ENCODE measurements around the gene PRR5L. TPM values are rescaled to one million over a fixed set of nuclear protein-coding genes. Genes with fewer than 3 reads are reported as not detected.
A peak's percentile ranks its signal among the peaks of the same experiment; 100 is the strongest.

Gene PRR5L
- polyA plus RNA-seq, 1 donor (not counting 4 experiments of a cell fraction or from before 2014, with no cell fraction given): 20.1 TPM

DNA sequence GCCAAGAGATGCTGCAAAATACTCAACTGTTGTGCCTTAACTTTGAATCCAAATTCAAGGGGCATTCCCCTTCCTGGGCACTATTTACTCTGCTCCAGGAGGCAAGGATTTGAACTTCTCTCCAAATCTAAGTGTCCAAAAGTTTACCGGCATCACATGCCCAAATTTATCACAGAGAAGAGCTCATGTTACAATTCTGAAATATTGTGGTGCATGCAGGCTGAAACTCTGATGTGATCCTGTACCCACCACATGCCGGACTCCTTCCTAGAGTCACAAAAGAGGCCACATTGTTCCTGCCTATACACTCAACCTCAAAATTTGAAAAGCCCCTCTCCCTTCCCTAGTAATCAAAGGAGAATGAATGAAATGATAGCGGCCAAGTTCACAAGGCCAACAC is 212.7 kb downstream of the PRR5L start:
- FAIRE-seq: no peak
- peak overlapping the region; percentile 92 to 96 (median 95) for H3K4me3 ChIP-seq (ENCODE audit: control insufficient read depth in 2 of 3, extremely low read depth in 1 of 3, insufficient read depth in 2 of 3, low read depth in 1 of 3, low read length in 3 of 3)

DNA sequence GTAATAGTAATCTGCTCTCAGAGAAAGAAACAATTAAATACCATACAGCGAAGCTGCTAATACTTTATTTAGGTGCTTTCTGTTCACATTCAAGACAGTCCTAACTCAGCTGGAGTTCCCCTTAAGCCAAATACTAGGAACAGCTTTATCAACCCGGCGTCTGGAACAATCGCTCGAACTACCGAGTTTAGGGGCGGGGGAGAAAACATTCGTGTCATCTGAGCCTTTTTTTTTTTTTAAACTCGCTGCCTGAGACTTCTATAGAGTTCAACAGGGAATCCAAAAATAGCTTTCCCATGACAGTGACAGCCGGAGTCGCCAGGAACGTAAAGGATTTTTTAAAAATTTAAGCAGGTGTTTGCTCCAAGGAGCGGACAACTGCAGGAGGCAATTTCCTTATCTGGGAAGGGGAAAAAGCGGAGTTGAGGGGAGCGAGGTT is 213.1 kb downstream of the PRR5L start:
- Histone ChIP-seq H4K20me1 (ENCODE audit: control insufficient read depth, extremely low read depth, insufficient read depth, low read length) (no peaks in the 10 kb centered on the region), H3K9me1 (ENCODE audit: control insufficient read depth, extremely low read depth, insufficient read depth, low read length) (no peaks in the 10 kb centered on the region), H3K4me1 (ENCODE audit: control insufficient read depth, extremely low read depth, insufficient read depth, low read length) (peaks cover 15% of the 10 kb centered on the region), H3K27ac (ENCODE audit: control insufficient read depth, insufficient read depth, low read length) (peak overlapping the region; percentile 91), H3K4me2 (ENCODE audit: control insufficient read depth, extremely low read depth, insufficient read depth, low read depth, low read length) (peak overlapping the region; percentile 80), H3K27me3 (ENCODE audit: control insufficient read depth, extremely low read depth, insufficient read depth, low read length) (no peaks in the 10 kb centered on the region), H2AFZ (ENCODE audit: control insufficient read depth, low read length) (peak overlapping the region; percentile 99), H3K9ac (ENCODE audit: control insufficient read depth, extremely low read depth, insufficient read depth, low read length) (peak overlapping the region; percentile 95), H3K4me3 (ENCODE audit: control insufficient read depth in 2 of 3, extremely low read depth in 1 of 3, insufficient read depth in 2 of 3, low read depth in 1 of 3, low read length in 3 of 3) (peak overlapping the region; percentile 92 to 96 (median 95)), H3K9me3 (ENCODE audit: control insufficient read depth, low read depth, low read length) (no peaks in the 10 kb centered on the region), H3K79me2 (ENCODE audit: control insufficient read depth, insufficient read depth, low read length) (peaks cover 50% of the 10 kb centered on the region), H3K36me3 (ENCODE audit: control insufficient read depth in 2 of 2, extremely low read depth in 1 of 2, insufficient read depth in 2 of 2, low read length in 2 of 2) (no peaks in the 10 kb centered on the region)
- dilution Hi-C loops (cut with MboI; ENCODE audit: extremely low pct_ligation_motif_present, low sequenced_read_pairs): no loop called here
- TF ChIP-seq, protein P1, sequence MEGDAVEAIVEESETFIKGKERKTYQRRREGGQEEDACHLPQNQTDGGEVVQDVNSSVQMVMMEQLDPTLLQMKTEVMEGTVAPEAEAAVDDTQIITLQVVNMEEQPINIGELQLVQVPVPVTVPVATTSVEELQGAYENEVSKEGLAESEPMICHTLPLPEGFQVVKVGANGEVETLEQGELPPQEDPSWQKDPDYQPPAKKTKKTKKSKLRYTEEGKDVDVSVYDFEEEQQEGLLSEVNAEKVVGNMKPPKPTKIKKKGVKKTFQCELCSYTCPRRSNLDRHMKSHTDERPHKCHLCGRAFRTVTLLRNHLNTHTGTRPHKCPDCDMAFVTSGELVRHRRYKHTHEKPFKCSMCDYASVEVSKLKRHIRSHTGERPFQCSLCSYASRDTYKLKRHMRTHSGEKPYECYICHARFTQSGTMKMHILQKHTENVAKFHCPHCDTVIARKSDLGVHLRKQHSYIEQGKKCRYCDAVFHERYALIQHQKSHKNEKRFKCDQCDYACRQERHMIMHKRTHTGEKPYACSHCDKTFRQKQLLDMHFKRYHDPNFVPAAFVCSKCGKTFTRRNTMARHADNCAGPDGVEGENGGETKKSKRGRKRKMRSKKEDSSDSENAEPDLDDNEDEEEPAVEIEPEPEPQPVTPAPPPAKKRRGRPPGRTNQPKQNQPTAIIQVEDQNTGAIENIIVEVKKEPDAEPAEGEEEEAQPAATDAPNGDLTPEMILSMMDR (optimal IDR thresholded peaks at IDR 0.05 in 1 of 3, IDR thresholded peaks at IDR 0.05 in 1 of 3, conservative IDR thresholded peaks at IDR 0.05 in 1 of 3; ENCODE audit: extremely low read depth in 1 of 3, insufficient read depth in 2 of 3, low read length in 3 of 3): no peak
- no peak for TF ChIP-seq EZH2 (IDR thresholded peaks at IDR 0.05; ENCODE audit: low read length)
- DNase-seq (ENCODE audit: low read depth, low spot score): no peak
- no peak for FAIRE-seq

More for the DNA sequence above, 212.7 kb downstream of the PRR5L start:
- H3K27ac ChIP-seq (ENCODE audit: control insufficient read depth, insufficient read depth, low read length): peak overlapping the region; percentile 91
- DNase-seq (ENCODE audit: low read depth, low spot score): no peak
- dilution Hi-C loops (cut with MboI; ENCODE audit: extremely low pct_ligation_motif_present, low sequenced_read_pairs): no loop called here
- TF ChIP-seq, protein P1 (optimal IDR thresholded peaks at IDR 0.05 in 1 of 3, IDR thresholded peaks at IDR 0.05 in 1 of 3, conservative IDR thresholded peaks at IDR 0.05 in 1 of 3; ENCODE audit: extremely low read depth in 1 of 3, insufficient read depth in 2 of 3, low read length in 3 of 3): no peak
- no peak for TF ChIP-seq EZH2 (IDR thresholded peaks at IDR 0.05; ENCODE audit: low read length)
- H3K79me2 ChIP-seq (ENCODE audit: control insufficient read depth, insufficient read depth, low read length): peaks cover 54% of the 10 kb centered on the region
- no peaks in the 10 kb centered on the region for H3K9me3 ChIP-seq (ENCODE audit: control insufficient read depth, low read depth, low read length)
- no peaks in the 10 kb centered on the region for H3K9me1 ChIP-seq (ENCODE audit: control insufficient read depth, extremely low read depth, insufficient read depth, low read length)
- H4K20me1 ChIP-seq (ENCODE audit: control insufficient read depth, extremely low read depth, insufficient read depth, low read length): no peaks in the 10 kb centered on the region
- H3K36me3 ChIP-seq (ENCODE audit: control insufficient read depth in 2 of 2, extremely low read depth in 1 of 2, insufficient read depth in 2 of 2, low read length in 2 of 2): no peaks in the 10 kb centered on the region
- peak overlapping the region; percentile 95 for H3K9ac ChIP-seq (ENCODE audit: control insufficient read depth, extremely low read depth, insufficient read depth, low read length)
- no peak overlapping the region for H2AFZ ChIP-seq (ENCODE audit: control insufficient read depth, low read length)
- no peaks in the 10 kb centered on the region for H3K27me3 ChIP-seq (ENCODE audit: control insufficient read depth, extremely low read depth, insufficient read depth, low read length)
- H3K4me2 ChIP-seq (ENCODE audit: control insufficient read depth, extremely low read depth, insufficient read depth, low read depth, low read length): peak overlapping the region; percentile 80
- peaks cover 15% of the 10 kb centered on the region for H3K4me1 ChIP-seq (ENCODE audit: control insufficient read depth, extremely low read depth, insufficient read depth, low read length)
